Prostate gland (tissue), 2 donors: Measurements from ENCODE around the gene PAQR8. TPM values are rescaled to one million over a fixed set of nuclear protein-coding genes. Genes with fewer than 3 reads are reported as not detected.

Experiments used
- DNase-seq: peaks from one replicate; pipeline ENCODE4 v3.0.0-alpha.2; 2019; ENCODE audit warnings: low spot score
- H3K27ac ChIP-seq, 2 donors: fragments of 200-600 bp; sonication (generic); 2 replicates each; pipeline ENCODE4 v1.5.1; 2017 to 2019
- H3K27me3 ChIP-seq: fragments of 200-600 bp; sonication (generic); replicated peaks from 2 replicates; pipeline ENCODE4 v1.5.1; 2019; ENCODE audit not compliant: insufficient read depth
- H3K36me3 ChIP-seq, 2 donors: fragments of 200-600 bp; sonication (generic); 1 replicate in 1 of 2; 2 replicates in 1 of 2; pipeline versions ENCODE4 v1.5.1 to v1.8.1; 2017 to 2019
- H3K4me1 ChIP-seq: fragments of 200-600 bp; sonication (generic); replicated peaks from 2 replicates; pipeline ENCODE4 v1.5.1; 2019
- H3K4me3 ChIP-seq, 2 donors: fragments of 200-600 bp; sonication (generic); 2 replicates each; pipeline ENCODE4 v1.5.1; 2017 to 2019
- H3K9me3 ChIP-seq: fragments of 200-600 bp; sonication (generic); 2 replicates; pipeline ENCODE4 v1.5.1; 2017
- POLR2A ChIP-seq: fragments of 450-650 bp; IDR thresholded peaks from one replicate; pipeline ENCODE4 v1.6.1; 2016; ENCODE audit warnings: antibody characterized with exemption, mild to moderate bottlenecking
- POLR2AphosphoS5 ChIP-seq: sonication (generic); formaldehyde crosslinking; IDR thresholded peaks from one replicate; pipeline ENCODE4 v1.6.1; 2017; ENCODE audit warnings: antibody characterized with exemption
- WGBS: methylation state at CpG from one replicate; pipeline ENCODE4 v1.1.5; 2018; 5-methylcytosine and 5-hydroxymethylcytosine counted together
- intact Hi-C: fragments of 100-400 bp; cut with DNase I; formaldehyde crosslinking; loops from one replicate; pipeline ENCODE4 v1.14.2; 2022
- total RNA-seq, 2 donors: library from RNA; depleted of rRNA; stranded (reverse); fragments of >200 nt; gene quantifications; one replicate each; pipeline ENCODE4 v1.1.0, GENCODE V29; 2016
- TF ChIP-seq, protein P1 (sequence below), 4 experiments: fragments of 200-600 bp in 2 of 4; fragments of 450-650 bp in 2 of 4; sonication (generic) in 2 of 4; IDR thresholded peaks; 1 replicate in 3 of 4; 2 replicates in 1 of 4; pipeline ENCODE4 v1.5.1; 2016 to 2019; ENCODE audit warnings: antibody characterized with exemption in 4 of 4, mild to moderate bottlenecking in 2 of 4, moderate library complexity in 2 of 4

PAQR8 gene
- total RNA-seq, 2 donors from 2014 or later = 9.9 to 15.8 TPM

DNA sequence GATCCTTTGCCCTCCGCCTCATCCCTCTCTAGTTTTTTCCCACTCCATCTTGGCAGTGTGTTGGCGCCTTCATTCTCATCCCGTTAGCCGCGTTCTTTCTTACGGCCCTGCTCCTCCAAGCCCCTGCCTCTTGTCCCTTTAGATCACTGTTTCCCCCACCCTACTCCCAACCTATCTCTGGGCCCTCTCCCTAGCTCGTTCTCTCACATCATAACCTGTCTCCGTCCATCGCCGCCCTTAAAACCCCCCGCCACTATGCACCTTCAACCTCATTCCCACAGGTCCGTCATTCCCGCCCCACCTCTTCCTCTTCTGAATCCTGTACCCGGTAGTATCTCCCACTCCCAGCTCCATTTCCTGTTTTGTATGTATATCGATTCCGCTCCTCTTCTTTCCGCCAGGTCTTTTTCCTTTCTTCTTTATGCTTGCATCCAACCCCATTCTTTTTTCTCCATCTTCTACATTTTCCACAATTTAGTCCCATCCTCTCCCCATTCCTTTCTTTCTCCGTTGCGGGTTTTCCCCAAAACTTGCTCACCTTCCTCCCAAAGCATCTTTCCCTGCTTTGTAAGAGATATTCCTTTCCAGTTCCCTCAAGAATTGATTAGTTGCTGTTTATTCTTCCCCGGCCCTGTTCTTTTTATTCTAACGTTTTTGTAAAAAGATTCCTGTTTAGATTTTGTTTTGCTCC is 58.9 kb downstream of the PAQR8 start:
- no peaks in the 10 kb centered on the region for H3K9me3 ChIP-seq
- H3K27ac ChIP-seq = peak overlapping the region in 1 of 2 donors; percentile 50
- no peak for TF ChIP-seq POLR2AphosphoS5
- TF ChIP-seq POLR2A = no peak
- TF ChIP-seq, protein P1, sequence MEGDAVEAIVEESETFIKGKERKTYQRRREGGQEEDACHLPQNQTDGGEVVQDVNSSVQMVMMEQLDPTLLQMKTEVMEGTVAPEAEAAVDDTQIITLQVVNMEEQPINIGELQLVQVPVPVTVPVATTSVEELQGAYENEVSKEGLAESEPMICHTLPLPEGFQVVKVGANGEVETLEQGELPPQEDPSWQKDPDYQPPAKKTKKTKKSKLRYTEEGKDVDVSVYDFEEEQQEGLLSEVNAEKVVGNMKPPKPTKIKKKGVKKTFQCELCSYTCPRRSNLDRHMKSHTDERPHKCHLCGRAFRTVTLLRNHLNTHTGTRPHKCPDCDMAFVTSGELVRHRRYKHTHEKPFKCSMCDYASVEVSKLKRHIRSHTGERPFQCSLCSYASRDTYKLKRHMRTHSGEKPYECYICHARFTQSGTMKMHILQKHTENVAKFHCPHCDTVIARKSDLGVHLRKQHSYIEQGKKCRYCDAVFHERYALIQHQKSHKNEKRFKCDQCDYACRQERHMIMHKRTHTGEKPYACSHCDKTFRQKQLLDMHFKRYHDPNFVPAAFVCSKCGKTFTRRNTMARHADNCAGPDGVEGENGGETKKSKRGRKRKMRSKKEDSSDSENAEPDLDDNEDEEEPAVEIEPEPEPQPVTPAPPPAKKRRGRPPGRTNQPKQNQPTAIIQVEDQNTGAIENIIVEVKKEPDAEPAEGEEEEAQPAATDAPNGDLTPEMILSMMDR (IDR thresholded peaks at IDR 0.05) = no peak
- H3K36me3 ChIP-seq = no peaks in the 10 kb centered on the region
- no peaks in the 10 kb centered on the region for H3K4me1 ChIP-seq
- intact Hi-C loops = loop anchor here (1.0 to 5.0 kb wide), 2 partner anchors 81 to 156 kb away; partner anchors contain the start of gene TRAM2
- H3K4me3 ChIP-seq = peak overlapping the region; percentile 45 to 65
- 3% methylated on average over 21 of the region's 21 CpGs for WGBS
- H3K27me3 ChIP-seq = no peaks in the 10 kb centered on the region
- peak; percentile 17 for DNase-seq

DNA sequence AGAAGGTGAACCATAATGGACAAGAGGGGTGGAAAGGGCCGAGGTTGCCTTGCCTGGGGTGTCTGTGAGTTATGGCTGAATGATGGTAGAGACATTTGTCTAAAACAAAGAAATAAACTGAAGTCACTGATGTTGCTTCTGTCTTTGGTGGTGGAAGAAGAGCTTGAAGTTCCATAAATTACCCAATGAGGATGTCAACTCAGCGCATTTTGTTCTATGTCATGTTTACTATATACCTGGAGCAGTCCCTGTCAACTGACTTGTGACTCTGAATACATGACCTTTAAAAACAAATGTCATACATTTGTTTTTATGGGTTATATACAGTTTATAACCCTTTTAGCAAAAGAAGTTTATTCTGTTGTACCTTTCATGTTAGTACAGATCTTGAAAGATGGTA is 60.2 kb downstream of the PAQR8 start:
- Histone ChIP-seq H3K27ac (no peak overlapping the region), H3K27me3 (no peaks in the 10 kb centered on the region), H3K36me3 (no peaks in the 10 kb centered on the region), H3K4me1 (no peaks in the 10 kb centered on the region), H3K9me3 (no peaks in the 10 kb centered on the region), H3K4me3 (no peak overlapping the region)
- TF ChIP-seq POLR2A (no peak), POLR2AphosphoS5 (no peak)
- TF ChIP-seq, protein P1 (IDR thresholded peaks at IDR 0.05) = no peak
- no peak for DNase-seq
- intact Hi-C loops = loop anchor here (5.0 kb wide), 1 partner anchor 80 kb away; no protein-coding TSS in a partner anchor
- 100% methylated on average over 2 of the region's 2 CpGs for WGBS

DNA sequence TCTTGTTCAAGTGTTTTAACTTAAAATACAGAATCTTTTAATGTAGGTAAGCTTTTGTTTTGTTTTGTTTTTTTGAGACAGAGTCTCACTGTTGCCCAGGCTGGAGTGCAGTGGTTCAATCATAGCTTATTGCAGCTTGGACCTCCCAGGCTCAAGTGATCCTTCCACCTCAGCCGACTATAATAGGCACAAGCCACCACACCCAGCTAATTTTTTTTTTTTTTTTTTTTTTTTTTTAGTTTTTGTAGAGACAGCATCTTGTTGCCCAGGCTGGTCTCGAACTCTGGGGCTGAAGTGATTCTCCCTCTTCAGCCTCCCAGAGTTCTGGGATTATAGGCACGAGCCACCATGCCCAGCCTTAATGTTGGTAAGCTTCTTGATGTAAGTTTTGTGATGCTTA is 61.5 kb downstream of the PAQR8 start:
- TF ChIP-seq, protein P1 (IDR thresholded peaks at IDR 0.05) = no peak
- TF ChIP-seq POLR2AphosphoS5 = no peak
- TF ChIP-seq POLR2A = no peak
- WGBS = 65% methylated on average over 3 of the region's 3 CpGs
- H3K4me1 ChIP-seq = no peaks in the 10 kb centered on the region
- intact Hi-C loops = loop anchor here (5.0 kb wide), 1 partner anchor 79 kb away; no protein-coding TSS in a partner anchor
- H3K9me3 ChIP-seq = no peaks in the 10 kb centered on the region
- H3K36me3 ChIP-seq = no peaks in the 10 kb centered on the region
- H3K27ac ChIP-seq = no peak overlapping the region
- H3K4me3 ChIP-seq = no peak overlapping the region
- no peak for DNase-seq
- no peaks in the 10 kb centered on the region for H3K27me3 ChIP-seq

DNA sequence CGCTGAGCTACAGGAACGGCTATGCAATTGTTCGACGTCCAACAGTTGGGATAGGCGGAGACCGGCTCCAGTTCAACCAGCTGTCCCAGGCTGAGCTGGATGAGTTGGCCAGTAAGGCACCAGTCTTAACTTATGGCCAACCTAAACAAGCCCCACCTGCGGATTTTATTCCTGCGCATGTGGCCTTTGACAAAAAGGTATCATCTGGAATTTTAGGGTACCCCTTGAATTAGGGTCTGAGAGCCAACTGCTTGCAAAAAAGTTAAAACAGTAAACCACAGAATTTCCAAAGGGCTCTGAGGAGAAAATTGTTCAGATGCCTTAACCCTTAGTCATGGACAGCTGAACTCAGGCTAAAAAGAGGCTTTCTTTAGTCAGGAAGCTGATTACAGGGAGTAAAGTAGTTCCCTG is 62.0 kb downstream of the PAQR8 start:
- H3K36me3 ChIP-seq = no peaks in the 10 kb centered on the region
- no peaks in the 10 kb centered on the region for H3K27me3 ChIP-seq
- H3K4me3 ChIP-seq = no peak overlapping the region
- no peaks in the 10 kb centered on the region for H3K4me1 ChIP-seq
- 89% methylated on average over 8 of the region's 8 CpGs for WGBS
- TF ChIP-seq POLR2AphosphoS5 (no peak), POLR2A (no peak)
- TF ChIP-seq, protein P1 (IDR thresholded peaks at IDR 0.05) = no peak
- no peak overlapping the region for H3K27ac ChIP-seq
- intact Hi-C loops = loop anchor here (5.0 kb wide), 1 partner anchor 78 kb away; no protein-coding TSS in a partner anchor
- no peaks in the 10 kb centered on the region for H3K9me3 ChIP-seq
- no peak for DNase-seq

DNA sequence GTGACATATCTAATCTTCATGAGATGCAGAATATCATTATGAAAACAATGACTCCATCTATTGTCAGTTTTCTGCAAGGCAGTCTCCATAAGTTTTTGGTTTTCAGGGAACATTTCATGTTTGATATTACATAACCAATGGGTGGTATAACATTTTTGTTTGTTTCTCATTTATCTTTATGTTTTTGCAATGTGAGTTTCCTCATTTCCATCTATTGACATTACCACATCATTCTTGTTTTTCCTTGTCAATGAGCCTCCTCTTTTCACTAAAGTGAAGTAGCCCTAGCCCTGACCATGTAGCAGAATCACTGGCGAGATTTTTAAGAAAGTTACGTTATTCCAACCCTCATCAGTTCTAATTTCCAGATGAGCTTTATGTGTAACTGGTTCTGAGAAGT is 62.6 kb downstream of the PAQR8 start:
- Histone ChIP-seq H3K36me3 (no peaks in the 10 kb centered on the region), H3K27me3 (no peaks in the 10 kb centered on the region), H3K9me3 (no peaks in the 10 kb centered on the region), H3K27ac (no peak overlapping the region), H3K4me3 (no peak overlapping the region), H3K4me1 (no peaks in the 10 kb centered on the region)
- intact Hi-C loops = loop anchor here (5.0 kb wide), 1 partner anchor 78 kb away; no protein-coding TSS in a partner anchor
- DNase-seq = no peak
- no peak for TF ChIP-seq POLR2AphosphoS5
- TF ChIP-seq, protein P1 (IDR thresholded peaks at IDR 0.05) = no peak
- no peak for TF ChIP-seq POLR2A
- 89% methylated on average over 2 of the region's 2 CpGs for WGBS
